ENCODE measurements around the gene OR5A2.

DNA sequence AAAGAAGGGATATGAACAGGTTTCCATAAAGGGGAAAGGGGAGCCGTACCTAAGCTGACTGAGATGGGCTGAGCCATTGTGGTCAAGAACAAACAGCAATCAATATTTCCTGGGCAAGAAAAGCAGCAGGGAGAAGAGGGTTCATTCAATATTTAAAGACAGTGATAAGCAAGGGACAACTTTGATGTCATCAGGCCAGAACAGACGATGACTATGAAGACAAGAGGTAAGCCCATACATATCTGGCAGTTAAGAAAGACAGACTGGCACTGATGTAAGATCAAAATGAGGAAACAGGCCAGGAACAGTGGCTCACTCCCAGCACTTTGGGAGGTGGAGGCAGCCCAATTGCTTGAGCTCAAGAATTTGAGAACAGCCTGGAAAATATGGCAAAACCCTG is 2.4 kb downstream of the OR5A2 start:
- TF ChIP-seq EZH2 (IDR thresholded peaks at IDR 0.05; ENCODE audit: low read length, missing control alignments) = no peak
- TF ChIP-seq, protein P1, sequence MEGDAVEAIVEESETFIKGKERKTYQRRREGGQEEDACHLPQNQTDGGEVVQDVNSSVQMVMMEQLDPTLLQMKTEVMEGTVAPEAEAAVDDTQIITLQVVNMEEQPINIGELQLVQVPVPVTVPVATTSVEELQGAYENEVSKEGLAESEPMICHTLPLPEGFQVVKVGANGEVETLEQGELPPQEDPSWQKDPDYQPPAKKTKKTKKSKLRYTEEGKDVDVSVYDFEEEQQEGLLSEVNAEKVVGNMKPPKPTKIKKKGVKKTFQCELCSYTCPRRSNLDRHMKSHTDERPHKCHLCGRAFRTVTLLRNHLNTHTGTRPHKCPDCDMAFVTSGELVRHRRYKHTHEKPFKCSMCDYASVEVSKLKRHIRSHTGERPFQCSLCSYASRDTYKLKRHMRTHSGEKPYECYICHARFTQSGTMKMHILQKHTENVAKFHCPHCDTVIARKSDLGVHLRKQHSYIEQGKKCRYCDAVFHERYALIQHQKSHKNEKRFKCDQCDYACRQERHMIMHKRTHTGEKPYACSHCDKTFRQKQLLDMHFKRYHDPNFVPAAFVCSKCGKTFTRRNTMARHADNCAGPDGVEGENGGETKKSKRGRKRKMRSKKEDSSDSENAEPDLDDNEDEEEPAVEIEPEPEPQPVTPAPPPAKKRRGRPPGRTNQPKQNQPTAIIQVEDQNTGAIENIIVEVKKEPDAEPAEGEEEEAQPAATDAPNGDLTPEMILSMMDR (conservative IDR thresholded peaks at IDR 0.05 in 1 of 2, IDR thresholded peaks at IDR 0.05 in 1 of 2; ENCODE audit: low read depth in 1 of 2, low read length in 2 of 2) = no peak
